Measurements from ENCODE around the gene OXCT2.
"Not testable (repeated sequence)": the region's sequence is repeated elsewhere in the genome, so short reads cannot be mapped to it uniquely, and the experiment has no call there.

The OXCT2 gene

GRCh38 chr1:39771022-39771532, at the start of gene OXCT2:
Gene OXCT2 (minus strand): TSS chr1:39771348. CDS start chr1:39771255, 93 bp downstream.
- DNase-seq (ENCODE audit: low read depth in 2 of 2), result not testable (repeated sequence)

DNA sequence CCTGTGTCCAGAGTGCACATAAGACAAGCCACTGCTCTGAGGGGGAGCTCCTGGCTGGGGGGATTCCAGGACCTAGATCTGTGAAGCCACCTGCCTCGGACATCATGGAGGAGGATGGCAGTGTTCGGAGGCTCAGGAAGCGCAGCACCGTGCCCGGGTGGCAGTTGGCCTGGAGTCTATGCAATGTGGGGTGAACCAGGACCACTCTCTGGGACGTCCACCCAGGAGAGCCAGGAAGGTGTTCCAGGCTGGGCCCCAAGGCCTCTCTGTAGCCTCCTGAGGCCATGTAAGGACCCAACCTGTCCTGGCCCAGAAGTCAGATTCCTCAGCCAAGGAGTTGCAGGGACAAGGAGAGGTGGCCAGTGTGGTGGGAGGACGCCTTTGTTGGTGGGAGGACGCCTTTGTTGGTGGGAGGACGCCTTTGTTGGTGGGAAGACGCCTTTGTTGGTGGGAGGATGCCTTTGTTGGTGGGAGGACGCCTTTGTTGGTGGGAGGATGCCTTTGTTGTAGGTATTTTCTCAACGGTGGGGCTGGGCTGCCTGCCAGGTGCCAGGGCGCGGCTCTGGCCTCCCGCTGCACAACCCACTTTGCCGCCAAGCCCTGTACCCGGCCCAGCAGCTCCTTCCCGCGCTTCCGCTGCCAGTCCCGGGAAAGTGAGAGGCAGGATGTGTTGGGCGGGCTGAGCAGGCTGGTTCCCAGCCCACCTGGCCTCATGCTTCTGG, 48.1 kb upstream of the OXCT2 start:
- no peak for DNase-seq (ENCODE audit: low read depth in 2 of 2)

- no peak for DNase-seq (ENCODE audit: low read depth in 2 of 2)
Observed at GRCh38 chr1:39818482-39818881, 47.3 kb upstream of the OXCT2 start.

- peak; percentile 50 to 52 for DNase-seq (ENCODE audit: low read depth in 2 of 2)
Observed at GRCh38 chr1:39817091-39817932, 46.2 kb upstream of the OXCT2 start.

DNA sequence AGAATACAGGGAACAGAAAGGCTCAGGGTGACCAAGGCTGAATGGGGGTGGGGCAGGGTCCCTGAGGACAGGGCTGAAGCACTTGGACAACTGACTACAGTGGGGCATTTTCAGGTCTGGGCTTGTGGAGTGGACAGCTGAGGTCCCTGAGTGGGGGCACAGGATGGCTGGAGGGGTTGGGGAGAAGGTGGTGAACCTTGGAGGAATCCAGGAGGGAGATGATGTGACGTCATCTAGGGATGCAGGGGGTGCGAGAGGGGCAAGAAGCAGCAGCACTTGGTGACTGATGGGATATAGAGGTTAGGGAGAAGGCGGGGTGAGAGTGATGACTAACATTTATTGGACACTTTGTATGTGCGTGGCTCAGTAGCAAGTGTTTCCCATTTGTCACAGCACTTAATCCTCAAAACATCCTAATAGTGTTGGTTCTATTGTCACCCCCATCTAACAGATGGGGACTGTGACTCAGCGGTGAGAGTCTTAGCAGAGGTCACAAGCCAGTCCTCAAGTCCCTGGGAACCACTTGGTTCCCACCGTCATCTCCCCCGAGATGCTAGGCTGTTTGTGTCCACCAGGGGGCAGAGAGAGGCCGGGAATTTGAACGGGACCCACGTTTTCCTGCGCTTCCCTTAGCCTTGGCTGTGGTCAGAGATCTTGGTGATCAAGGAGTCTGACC, 45.4 kb upstream of the OXCT2 start:
- DNase-seq (ENCODE audit: low read depth in 2 of 2), result peak in 1 of 2 donors; percentile 53

DNA sequence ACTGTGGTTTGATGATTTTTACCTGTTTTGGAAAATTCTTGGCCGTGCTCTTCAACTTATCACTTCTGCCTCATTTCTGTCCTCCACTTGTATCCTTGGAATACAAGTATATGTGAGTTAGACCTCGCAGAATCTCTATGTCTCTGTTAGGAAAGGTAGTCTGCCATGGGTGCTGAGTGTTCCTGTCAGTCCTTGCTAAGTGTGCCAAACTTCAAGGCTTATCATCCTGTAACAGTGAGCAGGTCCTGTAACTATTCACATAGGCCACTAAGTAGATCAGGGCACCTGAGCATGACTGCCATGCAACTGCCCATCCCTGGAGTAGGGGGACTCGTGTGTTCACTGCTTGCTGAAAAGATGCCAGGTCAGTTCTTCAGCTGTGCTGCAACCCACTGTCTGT, 41.8 kb upstream of the OXCT2 start:
- no peak for DNase-seq (ENCODE audit: low read depth in 2 of 2)

DNA sequence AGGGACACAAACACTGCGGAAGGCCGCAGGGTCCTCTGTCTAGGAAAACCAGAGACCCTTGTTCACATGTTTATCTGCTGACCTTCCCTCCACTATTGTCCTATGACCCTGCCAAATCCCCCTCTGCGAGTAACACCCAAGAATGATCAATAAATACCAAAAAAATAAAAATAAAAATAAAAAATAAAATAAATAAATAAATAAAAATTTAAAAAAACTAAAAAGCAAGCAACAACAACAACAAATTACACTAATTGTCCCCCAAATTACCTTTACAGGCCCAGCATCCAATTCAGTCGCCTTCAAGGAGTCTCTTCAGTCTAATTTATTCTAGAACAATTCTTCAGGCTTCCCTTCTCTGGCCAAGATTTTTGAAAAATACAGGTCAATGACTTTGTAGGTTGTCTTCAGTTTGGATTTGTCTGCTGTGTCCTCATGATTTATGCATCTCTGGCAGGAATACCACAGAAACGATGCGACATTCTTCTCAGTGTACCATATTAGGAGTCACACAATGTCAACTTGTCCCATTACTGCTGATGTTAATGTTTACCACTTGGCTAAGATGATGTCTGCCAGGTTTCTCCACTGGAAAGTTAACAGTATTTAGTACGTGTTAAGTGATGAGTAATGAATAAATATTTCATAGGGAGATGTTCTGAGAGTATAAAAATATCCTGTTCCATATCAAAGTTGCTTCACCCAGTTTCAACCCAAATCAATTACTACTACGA, 37.8 kb upstream of the OXCT2 start:
- DNase-seq (ENCODE audit: low read depth in 2 of 2), result no peak

DNA sequence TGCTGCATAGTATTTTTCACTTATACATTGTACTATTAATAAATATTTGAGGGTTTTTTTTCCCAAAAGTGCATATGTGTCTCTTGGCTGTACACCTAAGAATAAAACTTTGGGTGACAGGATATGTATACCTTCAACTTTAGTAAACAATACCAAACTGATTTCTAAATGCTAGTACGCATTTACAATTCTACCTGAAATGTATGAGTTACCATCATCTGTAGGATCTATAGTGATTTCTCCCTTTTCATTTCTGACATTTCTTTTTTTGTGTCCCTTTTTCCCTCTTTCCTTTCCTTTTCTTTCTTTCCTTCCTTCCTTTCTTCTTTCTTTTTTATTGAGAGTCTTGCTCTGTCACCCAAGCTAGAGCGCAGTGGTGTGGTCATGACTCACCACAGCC, 34.2 kb upstream of the OXCT2 start:
- no peak for DNase-seq (ENCODE audit: low read depth in 2 of 2)

DNA sequence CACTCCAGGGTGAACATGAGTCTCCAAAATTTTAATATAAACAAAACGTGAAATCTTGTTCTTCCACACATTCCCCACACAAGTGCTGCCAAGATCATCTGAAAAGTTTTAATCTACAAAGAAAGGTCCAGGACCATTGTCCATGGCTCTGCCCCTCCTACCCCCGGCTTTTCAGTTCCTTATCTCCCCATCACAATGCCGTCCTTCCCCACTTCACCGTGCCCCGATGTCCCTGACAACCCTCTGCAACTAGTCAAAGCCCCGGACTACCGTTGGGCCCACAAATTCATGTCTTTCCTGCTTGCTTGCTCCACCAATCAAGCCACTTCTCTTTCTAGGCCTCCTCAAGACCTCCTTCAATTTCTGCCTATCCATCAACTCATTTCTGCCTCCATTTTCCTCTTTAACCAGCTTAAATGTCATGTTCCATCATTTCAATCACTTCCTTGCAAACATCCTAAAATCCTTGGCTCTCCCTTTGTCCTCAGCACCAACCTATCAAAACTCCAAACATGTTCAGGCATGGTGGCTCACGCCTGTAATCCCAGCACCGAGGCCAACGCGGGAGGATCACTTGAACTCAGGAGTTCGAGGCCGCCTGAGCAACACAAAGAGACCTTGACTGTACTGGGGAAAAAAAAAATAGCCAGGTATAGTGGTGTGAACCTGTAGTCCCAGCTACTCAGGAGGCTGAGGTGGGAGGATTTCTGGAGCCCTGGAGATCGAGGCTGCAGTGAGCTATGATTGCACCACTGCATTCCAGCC, 31.5 kb upstream of the OXCT2 start:
- no peak for DNase-seq (ENCODE audit: low read depth in 2 of 2)

DNA sequence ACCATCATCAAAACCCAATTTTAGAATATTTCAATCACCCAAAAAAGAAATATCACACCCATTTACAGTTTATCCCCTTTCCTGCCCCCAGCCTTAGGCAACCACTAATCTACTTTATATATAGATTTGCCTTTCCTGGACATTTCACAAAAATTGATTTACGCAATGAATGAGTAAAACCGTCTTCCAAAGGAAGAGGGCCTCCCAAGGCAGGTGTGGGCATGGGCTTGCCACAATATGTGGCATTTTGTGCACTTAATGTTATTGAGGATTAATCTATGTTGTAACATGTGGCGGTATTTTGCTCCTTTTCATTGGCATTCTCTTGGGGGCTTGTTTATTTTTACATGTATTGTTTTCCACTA, 29.3 kb upstream of the OXCT2 start:
- DNase-seq (ENCODE audit: low read depth in 2 of 2), result no peak

- DNase-seq (ENCODE audit: low read depth in 2 of 2), result peak; percentile 44 to 57
Observed at GRCh38 chr1:39799770-39800470, 28.8 kb upstream of the OXCT2 start.

DNA sequence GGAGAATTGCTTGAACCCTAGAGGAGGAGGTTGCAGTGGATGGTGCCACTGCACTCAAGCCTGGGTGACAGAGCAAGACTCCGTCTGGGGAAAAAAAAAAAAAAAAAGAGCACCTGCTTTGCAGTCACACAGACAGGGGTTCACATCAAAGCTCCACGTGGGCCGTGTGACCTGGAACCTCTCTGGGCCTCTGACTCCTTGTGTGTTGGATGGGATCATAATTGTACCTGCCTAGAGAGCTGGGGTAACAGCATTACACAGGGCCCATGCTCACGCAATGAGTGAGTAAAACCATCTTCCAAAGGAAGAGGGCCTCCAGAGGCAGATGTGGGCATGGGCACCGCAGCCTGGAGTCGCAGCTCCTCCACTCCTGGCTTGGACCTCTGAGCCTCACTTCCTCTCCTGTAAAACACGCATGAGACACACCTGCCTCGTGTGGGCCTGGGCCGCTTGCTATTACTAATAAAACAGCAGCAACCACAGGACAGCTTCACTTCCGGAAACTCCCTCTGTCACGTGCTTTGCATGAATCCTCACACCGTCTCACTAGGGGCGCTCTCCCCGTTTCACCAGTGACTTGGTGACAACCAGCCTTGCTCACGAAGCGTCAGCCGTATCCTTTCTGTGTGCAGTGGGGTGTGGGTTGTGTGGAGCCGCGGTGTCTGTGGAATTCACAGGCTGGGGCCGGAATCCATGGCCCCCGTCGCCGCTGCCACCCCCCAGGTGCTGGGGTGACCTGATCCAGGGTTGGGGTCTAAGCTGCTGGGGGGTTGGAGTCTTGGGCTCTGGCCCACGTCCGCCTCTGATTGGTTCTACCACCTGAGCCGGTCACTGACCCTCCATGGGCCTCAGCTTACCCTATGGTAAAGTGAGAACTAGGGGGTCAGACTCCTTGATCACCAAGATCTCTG, 28.0 kb upstream of the OXCT2 start:
- peak; percentile 87 to 88 for DNase-seq (ENCODE audit: low read depth in 2 of 2)

DNA sequence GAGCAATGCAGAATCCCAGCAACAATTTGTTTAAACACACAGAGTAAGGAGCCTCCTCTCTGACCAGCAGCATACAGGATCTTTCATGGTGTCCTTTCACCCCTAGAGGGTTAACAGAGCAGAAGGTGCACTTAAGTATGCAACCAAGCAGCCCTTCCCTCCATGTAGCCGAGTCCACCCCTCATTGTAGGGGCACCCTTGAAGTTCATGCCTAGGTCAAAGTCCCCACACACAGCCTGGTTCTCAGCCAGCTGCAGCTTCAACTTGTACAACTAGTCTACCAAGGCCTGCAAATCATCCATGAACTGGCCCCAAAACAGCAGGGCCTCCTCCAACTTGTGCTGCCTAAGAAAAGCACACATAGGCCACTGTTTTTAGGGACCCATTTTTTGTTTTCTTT, 24.5 kb upstream of the OXCT2 start:
- no peak for DNase-seq (ENCODE audit: low read depth in 2 of 2)

- DNase-seq (ENCODE audit: low read depth in 2 of 2), result no peak
Observed at GRCh38 chr1:39791838-39792237, 20.7 kb upstream of the OXCT2 start.

DNA sequence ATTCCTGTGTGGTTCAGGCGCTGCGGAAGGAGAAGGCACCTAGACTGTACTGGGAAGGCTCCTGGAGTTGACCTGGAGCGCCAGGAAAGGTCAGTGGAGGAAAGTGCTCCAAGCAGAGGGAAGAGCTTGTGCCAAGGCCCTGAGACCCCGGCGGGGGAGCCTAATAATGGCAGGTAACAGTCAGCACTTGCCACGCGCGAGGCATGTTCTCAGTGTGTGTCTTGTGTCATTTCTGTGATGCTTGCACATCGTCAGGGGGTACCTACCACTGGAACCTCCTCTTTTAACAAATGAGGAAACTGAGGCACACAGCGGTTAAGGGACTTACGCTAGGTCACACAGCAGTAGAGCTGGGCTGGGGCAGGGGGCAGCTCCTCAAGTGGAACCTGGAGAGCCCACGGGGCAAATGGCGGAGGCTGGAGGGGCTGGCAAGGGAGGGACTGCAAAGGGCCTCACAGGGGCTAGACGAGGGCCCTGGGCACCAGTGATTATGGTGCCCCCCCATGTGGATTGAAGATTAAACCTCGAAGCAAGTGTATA, 18.5 kb upstream of the OXCT2 start:
- no peak for DNase-seq (ENCODE audit: low read depth in 2 of 2)

GRCh38 chr1:39788758-39789570, 17.8 kb upstream of the OXCT2 start, which contains the start of gene BMP8B:
Gene BMP8B (minus strand): TSS chr1:39788865. CDS start chr1:39788485, 380 bp downstream.
- DNase-seq (ENCODE audit: low read depth in 2 of 2), result peak in 1 of 2 donors; percentile 19

GRCh38 chr1:39788426-39788757, 17.2 kb upstream of the OXCT2 start:
- no peak for DNase-seq (ENCODE audit: low read depth in 2 of 2)

DNA sequence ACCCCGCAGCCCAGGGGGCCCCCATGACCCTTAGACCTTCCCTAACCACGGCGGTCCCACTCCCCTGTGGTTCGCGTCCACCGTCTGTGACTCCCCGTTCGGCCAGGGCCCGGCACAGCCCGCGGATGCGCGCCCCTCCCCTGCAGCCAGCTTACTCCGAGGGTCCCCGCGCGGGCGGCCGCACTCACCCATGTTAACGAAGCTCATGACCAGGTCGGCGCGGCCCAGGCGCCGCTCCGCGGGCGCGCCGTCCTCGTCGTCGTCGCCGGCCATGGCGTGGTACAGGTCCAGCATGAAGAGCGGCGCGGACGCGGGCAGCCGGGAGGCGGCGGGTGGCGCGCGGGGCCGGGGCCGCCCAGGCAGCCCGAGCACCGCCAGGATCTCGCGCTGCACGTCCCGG, 16.8 kb upstream of the OXCT2 start:
- not testable (repeated sequence) for DNase-seq (ENCODE audit: low read depth in 2 of 2)
